ENCODE measurements around the gene TLE2.

DNA sequence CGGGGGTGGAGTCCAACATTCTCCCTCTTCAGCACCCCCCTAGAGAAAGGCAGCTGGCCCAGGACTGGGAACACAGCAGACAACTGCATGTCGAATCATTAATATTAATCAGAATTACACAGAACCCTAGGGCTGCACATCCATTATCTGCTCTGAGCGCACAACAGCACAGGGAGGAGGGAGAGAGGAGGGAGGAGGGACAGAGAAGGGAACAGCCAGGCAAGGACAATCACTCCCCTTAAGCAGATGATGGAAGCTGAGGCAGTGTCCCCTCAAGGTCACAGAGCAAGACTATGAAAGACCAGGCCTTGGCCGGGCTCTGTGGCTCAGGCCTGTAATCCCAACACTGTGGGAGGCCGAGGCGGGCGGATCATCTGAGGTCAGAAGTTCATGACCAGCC is 26.0 kb downstream of the TLE2 start:
- TF ChIP-seq, protein P1, sequence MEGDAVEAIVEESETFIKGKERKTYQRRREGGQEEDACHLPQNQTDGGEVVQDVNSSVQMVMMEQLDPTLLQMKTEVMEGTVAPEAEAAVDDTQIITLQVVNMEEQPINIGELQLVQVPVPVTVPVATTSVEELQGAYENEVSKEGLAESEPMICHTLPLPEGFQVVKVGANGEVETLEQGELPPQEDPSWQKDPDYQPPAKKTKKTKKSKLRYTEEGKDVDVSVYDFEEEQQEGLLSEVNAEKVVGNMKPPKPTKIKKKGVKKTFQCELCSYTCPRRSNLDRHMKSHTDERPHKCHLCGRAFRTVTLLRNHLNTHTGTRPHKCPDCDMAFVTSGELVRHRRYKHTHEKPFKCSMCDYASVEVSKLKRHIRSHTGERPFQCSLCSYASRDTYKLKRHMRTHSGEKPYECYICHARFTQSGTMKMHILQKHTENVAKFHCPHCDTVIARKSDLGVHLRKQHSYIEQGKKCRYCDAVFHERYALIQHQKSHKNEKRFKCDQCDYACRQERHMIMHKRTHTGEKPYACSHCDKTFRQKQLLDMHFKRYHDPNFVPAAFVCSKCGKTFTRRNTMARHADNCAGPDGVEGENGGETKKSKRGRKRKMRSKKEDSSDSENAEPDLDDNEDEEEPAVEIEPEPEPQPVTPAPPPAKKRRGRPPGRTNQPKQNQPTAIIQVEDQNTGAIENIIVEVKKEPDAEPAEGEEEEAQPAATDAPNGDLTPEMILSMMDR (IDR thresholded peaks at IDR 0.05; ENCODE audit: poor library complexity), result no peak
- TF ChIP-seq EZH2phosphoT487 (IDR thresholded peaks at IDR 0.05; ENCODE audit: low read depth, severe bottlenecking, unreplicated experiment), result no peak
